Large intestine (tissue), 3 donors: ENCODE results near the gene ACOT8. TPM values are rescaled to one million over a fixed set of nuclear protein-coding genes. Genes with fewer than 3 reads are reported as not detected.
A peak's percentile ranks its signal among the peaks of the same experiment; 100 is the strongest.
"Not testable (repeated sequence)": the region's sequence is repeated elsewhere in the genome, so short reads cannot be mapped to it uniquely, and the experiment has no call there.

Experiments used
- DNase-seq, 2 donors: peaks; one replicate each; pipeline versions ENCODE4 v3.0.0 to v3.0.0-alpha.2; 2013
- H3K27ac ChIP-seq: one replicate; pipeline ENCODE4 v1.5.1; 2013; ENCODE audit warnings: low read length
- H3K27me3 ChIP-seq: 2 replicates; pipeline ENCODE4 v1.6.1; 2013; ENCODE audit warnings: low read length; ENCODE audit not compliant: control insufficient read depth, insufficient read depth
- H3K36me3 ChIP-seq: 2 replicates; pipeline ENCODE4 v1.6.1; 2013; ENCODE audit warnings: low read length; ENCODE audit not compliant: control insufficient read depth, insufficient read depth
- H3K4me1 ChIP-seq: one replicate; pipeline ENCODE4 v1.6.1; 2013; ENCODE audit warnings: low read length; ENCODE audit not compliant: control insufficient read depth, insufficient read depth
- H3K4me3 ChIP-seq: one replicate; pipeline ENCODE4 v1.5.1; 2013; ENCODE audit warnings: low read length
- H3K9me3 ChIP-seq: one replicate; pipeline ENCODE4 v1.6.1; 2013; ENCODE audit warnings: mild to moderate bottlenecking, low read depth, low read length, moderate library complexity; ENCODE audit not compliant: control insufficient read depth
- WGBS: methylation state at CpG from one replicate; pipeline ENCODE4 v1.1.5; 2013; ENCODE audit warnings: low lambda C conversion rate; ENCODE audit not compliant: insufficient coverage; 5-methylcytosine and 5-hydroxymethylcytosine counted together
- polyA plus RNA-seq: library from polyadenylated mRNA; unstranded; fragments of 120-200 nt; gene quantifications from one replicate; pipeline ENCODE4 v1.2.1, GENCODE V29; 2013

Gene ACOT8
- polyA plus RNA-seq, 1 donor = 26.5 TPM

DNA sequence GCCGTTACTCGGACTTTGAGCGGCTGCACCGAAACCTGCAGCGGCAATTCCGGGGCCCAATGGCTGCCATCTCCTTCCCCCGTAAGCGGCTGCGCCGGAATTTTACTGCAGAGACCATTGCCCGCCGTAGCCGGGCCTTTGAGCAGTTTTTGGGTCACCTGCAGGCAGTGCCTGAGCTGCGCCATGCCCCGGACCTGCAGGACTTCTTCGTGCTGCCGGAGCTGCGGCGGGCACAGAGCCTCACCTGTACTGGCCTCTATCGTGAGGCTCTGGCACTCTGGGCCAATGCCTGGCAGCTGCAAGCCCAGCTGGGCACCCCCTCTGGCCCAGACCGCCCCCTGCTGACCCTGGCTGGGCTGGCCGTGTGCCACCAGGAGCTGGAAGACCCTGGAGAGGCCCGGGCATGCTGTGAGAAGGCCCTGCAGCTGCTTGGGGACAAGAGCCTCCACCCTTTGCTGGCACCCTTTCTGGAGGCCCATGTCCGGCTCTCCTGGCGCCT, 16.4 kb downstream of the ACOT8 start:
- Histone ChIP-seq H3K4me1 (peaks cover 4% of the 10 kb centered on the region), H3K4me3 (no peak overlapping the region), H3K9me3 (no peaks in the 10 kb centered on the region), H3K27me3 (no peaks in the 10 kb centered on the region), H3K27ac (no peak overlapping the region), H3K36me3 (peaks cover 56% of the 10 kb centered on the region)
- no CpG with 5 or more reads among the region's 25 CpGs for WGBS
- DNase-seq = no peak

DNA sequence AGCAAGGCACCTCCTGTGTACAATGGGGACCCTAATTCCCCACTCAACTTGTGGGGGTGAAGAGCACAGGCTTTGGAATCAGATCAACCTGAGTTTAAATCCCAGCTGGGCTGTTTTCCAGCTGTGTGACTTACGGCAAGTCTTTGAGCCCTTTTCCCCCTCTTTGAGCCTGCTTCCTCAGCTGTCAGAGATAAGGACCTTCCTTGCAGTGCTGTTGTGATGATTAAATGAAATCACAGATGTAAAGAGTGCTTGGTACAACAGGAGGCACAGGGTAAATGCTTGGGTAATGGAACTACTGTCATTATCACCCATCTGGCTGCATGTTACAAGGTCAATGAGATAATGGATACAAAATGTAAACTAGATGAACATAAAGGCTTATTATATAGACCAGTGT, 20.4 kb downstream of the ACOT8 start:
- DNase-seq = no peak
- WGBS = no CpG with 5 or more reads among the region's 1 CpG
- H3K4me1 ChIP-seq = peaks cover 9% of the 10 kb centered on the region

DNA sequence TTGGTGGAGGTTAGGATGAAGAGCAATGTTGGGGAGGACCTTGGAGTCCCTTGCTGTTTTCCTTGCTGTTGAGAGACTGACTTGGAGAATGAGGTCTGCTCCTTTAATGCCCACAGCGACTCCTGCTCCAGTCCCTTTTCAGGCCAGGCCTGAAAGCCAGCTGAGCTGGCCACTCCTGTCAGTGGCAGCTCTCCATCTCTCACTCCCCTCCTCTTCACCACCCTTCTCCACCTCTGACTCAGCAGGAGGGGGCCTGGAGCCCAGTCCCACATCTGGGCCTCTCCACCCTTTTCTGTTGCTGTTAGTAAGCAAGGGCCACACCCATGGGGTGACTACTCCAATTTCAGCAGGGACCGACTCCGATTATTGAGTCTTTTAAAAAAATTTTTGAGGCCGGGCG, 21.4 kb downstream of the ACOT8 start:
- no peak overlapping the region for H3K4me3 ChIP-seq
- no peaks in the 10 kb centered on the region for H3K9me3 ChIP-seq
- H3K27ac ChIP-seq = no peak overlapping the region
- WGBS = no CpG with 5 or more reads among the region's 5 CpGs
- H3K4me1 ChIP-seq = peaks cover 9% of the 10 kb centered on the region
- H3K36me3 ChIP-seq = peaks cover 9% of the 10 kb centered on the region
- DNase-seq = no peak
- H3K27me3 ChIP-seq = no peaks in the 10 kb centered on the region

More for the DNA sequence above, 20.4 kb downstream of the ACOT8 start:
- Histone ChIP-seq H3K27me3 (no peaks in the 10 kb centered on the region), H3K9me3 (no peaks in the 10 kb centered on the region), H3K27ac (no peak overlapping the region), H3K36me3 (peaks cover 19% of the 10 kb centered on the region), H3K4me3 (no peak overlapping the region)

- H3K27ac ChIP-seq = no peak overlapping the region
These were observed 21.8 kb downstream of the ACOT8 start for GRCh38 chr20:45835329-45835765.

DNA sequence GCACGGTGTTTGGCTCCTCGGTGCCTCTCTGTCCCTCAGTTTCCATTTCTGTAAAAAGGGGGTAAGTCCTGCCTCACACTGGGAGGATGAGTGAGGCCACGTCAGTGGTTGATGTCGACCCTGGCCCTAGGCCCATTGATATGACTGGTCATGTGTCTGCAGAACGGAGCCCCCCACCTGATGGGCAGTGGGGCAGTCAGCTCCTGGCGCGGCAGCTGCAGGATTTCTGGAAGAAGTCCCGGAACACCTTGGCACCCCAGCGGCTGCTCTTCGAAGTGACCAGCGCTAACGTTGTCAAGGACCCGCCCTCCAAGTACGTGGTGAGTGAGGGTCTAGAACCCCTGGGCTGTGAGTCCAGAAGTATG, 22.4 kb downstream of the ACOT8 start:
- WGBS = no CpG with 5 or more reads among the region's 14 CpGs
- DNase-seq = no peak
- no peaks in the 10 kb centered on the region for H3K36me3 ChIP-seq
- H3K4me1 ChIP-seq = peaks cover 9% of the 10 kb centered on the region
- peak overlapping the region; percentile 58 for H3K4me3 ChIP-seq
- H3K9me3 ChIP-seq = no peaks in the 10 kb centered on the region
- H3K27ac ChIP-seq = no peak overlapping the region
- H3K27me3 ChIP-seq = no peaks in the 10 kb centered on the region

More at GRCh38 chr20:45835329-45835765, 21.8 kb downstream of the ACOT8 start:
- H3K36me3 ChIP-seq = peaks cover 4% of the 10 kb centered on the region
- H3K4me1 ChIP-seq = peaks cover 9% of the 10 kb centered on the region
- DNase-seq = no peak
- H3K4me3 ChIP-seq = no peak overlapping the region
- no peaks in the 10 kb centered on the region for H3K9me3 ChIP-seq
- no CpG with 5 or more reads among the region's 3 CpGs for WGBS
- no peaks in the 10 kb centered on the region for H3K27me3 ChIP-seq

DNA sequence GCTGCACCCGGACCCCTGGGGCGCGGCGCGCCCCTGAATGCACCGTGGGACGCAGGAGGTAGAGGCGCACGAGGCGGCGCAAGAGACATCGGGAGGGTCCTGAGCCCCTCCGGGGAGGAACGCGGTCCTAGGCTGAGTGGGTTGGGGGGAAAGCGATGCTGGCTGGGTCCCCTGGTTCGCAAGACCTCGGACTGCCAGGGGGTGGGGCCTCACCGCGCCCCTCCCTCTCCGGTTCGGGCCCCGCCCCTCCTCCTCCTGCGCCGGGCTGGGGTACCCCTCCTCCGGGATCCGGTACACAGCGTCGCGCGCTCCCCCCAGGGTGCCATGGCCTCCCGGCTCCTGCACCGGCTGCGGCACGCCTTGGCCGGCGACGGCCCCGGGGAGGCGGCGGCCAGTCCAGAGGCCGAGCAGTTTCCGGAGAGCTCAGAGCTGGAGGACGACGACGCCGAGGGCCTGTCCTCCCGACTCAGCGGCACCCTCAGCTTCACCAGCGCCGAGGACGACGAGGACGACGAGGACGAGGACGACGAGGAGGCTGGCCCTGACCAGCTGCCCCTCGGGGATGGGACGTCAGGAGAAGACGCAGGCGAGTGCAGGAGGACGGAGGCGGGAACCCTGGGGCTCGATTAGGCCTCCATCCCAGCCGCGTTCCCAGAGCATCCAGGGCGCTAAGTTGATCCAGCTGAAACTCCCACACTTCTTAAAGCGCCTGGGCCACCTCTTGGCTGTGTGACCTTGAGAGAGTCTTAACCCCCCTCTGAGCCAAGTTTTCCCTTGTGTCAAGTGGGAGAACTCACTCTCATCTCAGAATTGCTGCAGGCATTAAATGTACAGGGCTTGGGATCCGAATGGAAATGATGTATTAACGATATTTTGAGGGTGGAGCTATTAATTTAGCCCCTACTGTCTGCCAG, 23.1 kb downstream of the ACOT8 start:
- DNase-seq = peak; percentile 53 to 71
- peak overlapping the region; percentile 24 for H3K27ac ChIP-seq
- H3K9me3 ChIP-seq = no peaks in the 10 kb centered on the region
- peaks cover 9% of the 10 kb centered on the region for H3K4me1 ChIP-seq
- H3K36me3 ChIP-seq = no peaks in the 10 kb centered on the region
- no peaks in the 10 kb centered on the region for H3K27me3 ChIP-seq
- WGBS = no CpG with 5 or more reads among the region's 71 CpGs
- peak overlapping the region; percentile 58 for H3K4me3 ChIP-seq

DNA sequence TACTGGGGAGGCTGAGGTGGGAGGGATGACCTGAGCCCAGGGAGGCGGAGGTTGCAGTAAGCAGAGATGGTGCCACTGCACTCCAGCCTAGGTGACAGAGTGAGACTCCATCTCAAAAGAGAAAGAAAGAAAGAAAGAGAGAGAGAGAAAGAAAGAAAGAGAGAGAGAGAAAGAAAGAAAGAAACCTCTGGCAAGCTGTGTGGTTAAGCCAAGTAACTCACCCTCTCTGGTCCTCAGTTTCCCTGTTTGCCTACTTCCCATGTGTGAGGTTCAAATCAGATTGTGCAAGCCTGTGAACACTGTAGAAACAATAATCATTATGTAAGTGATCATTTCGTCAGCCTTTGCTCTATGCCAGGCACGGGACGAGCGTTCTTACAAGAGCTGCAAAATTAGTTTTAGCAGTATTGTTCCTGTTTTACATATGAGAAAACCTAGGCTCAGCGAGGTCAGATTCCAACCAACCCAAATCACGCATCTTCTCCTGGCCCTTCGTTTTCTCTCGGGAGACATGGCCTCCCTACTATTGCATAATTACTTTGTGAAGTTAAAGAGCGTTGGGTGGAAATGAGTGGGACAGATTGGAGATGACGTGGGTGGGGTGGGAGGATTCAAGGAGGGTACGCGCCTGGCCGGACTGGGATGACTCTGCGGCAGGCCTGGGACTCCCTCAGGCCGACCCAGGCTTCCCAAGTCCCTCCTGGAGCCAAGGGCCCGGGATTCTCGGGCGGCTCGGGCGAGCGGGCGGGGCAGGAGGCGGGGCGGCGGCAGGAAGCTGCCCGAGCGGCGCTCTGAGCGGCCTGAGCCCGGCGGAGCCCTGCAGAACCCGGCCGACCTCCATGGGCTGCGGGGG, 23.9 kb downstream of the ACOT8 start, which contains the start of gene SNX21:
Gene SNX21 (plus strand): TSS at position 770 of the 853 bp plus-strand sequence. CDS start 121 bp downstream, outside the sequence.
- DNase-seq = peak; percentile 72 to 84
- Histone ChIP-seq H3K9me3 (no peaks in the 10 kb centered on the region), H3K27ac (peak within 1 kb of the TSS; percentile 24), H3K4me1 (peaks cover 9% of the 10 kb centered on the region), H3K36me3 (no peaks in the 10 kb centered on the region), H3K4me3 (peak within 1 kb of the TSS; percentile 58), H3K27me3 (no peaks in the 10 kb centered on the region)
- no CpG with 5 or more reads among the region's 35 CpGs for WGBS

DNA sequence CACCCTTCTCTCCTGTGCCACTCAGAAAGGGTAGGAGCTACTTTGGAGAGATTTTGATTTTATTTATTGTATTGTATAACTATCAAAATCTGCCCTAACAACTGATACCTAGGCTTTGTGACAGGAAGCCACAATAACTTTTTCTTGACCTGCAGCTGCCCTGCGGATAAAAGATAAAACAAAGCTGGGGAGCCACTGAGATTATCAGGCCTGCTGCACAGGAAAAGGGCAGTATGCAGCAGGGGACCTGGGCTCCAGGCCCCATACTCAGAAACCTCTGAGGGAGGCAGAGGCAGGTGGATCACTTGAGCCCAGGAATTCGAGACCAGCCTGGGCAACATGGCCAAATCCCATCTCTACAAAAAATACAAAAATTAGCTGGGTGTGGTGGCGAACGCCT, 24.6 kb downstream of the ACOT8 start:
- H3K27ac ChIP-seq = no peak overlapping the region
- DNase-seq = no peak
- H3K4me1 ChIP-seq = peaks cover 9% of the 10 kb centered on the region
- WGBS = no CpG with 5 or more reads among the region's 4 CpGs
- no peaks in the 10 kb centered on the region for H3K9me3 ChIP-seq
- no peak overlapping the region for H3K4me3 ChIP-seq
- H3K36me3 ChIP-seq = no peaks in the 10 kb centered on the region
- H3K27me3 ChIP-seq = no peaks in the 10 kb centered on the region

DNA sequence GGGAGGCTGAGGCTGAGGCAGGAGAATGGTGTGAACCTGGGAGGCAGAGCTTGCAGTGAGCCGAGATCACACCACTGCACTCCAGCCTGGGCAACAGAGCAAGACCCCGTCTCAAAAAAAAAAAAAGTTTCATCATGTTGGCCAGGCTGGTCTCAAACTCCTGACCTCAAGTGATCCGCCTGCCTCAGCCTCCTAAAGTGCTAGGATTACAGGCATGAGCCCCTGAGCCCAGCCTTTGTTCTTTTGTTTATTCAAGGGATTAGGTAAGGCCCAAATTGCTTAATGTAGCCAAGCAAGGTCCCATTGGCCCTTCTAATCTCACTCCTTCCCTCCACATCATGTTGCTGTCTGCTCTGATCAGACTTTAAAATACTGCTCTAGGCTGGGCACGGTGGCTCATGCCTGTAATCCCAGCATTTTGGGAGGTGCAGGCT, 27.5 kb downstream of the ACOT8 start:
- not testable (repeated sequence) for H3K27me3 ChIP-seq, H3K27ac ChIP-seq, H3K4me1 ChIP-seq, H3K36me3 ChIP-seq, H3K9me3 ChIP-seq, DNase-seq, H3K4me3 ChIP-seq
- no CpG with 5 or more reads among the region's 4 CpGs for WGBS

GRCh38 chr20:45828589-45828988, 28.6 kb downstream of the ACOT8 start:
- no peaks in the 10 kb centered on the region for H3K36me3 ChIP-seq
- H3K9me3 ChIP-seq = peaks cover 6% of the 10 kb centered on the region
- H3K4me1 ChIP-seq = peaks cover 5% of the 10 kb centered on the region
- peaks cover 9% of the 10 kb centered on the region for H3K27me3 ChIP-seq
- no peak overlapping the region for H3K27ac ChIP-seq
- no CpG with 5 or more reads among the region's 2 CpGs for WGBS
- DNase-seq = no peak
- H3K4me3 ChIP-seq = no peak overlapping the region
